NOMO-1 (cell line): ENCODE results near the gene AMOT.

Experiments
- DNase-seq, 2 experiments: peaks; one replicate each; lab custom pipeline; 2025; ENCODE audit not compliant: unreplicated experiment in 2 of 2; lab: John Stamatoyannopoulos, UW

Gene AMOT

DNA sequence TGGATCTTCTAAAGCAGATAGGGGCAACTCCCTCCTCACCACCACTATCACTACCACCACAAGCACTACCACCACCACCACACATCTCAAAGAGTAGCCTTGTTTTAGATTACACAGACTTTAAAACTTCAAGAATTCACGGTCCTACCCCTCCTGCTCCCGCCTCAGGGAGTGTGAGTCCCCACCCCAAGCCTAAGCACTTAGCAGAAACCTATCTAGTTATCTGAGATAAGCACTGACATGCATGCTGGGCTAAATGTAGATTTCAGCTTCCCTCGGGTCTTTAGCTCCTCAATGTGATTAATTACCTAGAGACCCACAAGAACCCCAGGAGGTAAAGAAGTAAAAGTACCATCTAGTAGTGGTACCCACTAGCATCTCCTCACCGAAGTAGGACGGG is 775 bp downstream of the AMOT start:
- no peak for DNase-seq

DNA sequence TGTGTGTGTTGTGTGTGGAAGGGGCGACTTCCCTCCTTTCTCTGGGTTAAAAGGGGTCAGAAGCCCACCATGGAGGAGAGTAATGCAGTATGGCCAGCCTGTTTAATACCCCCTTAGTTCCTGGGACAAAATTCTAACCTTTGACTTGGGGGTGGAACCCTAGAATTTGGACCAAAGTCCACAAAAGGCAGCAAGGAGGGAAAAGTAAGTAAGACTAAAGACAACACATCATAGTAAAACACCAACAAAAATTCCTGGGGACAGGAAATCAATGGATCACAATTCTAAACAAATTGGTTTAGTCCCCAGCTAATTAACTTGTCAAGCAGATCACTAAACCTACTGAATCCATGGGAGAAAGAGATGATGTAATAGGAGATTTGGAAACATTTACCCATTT is 3.1 kb downstream of the AMOT start:
- DNase-seq = no peak

DNA sequence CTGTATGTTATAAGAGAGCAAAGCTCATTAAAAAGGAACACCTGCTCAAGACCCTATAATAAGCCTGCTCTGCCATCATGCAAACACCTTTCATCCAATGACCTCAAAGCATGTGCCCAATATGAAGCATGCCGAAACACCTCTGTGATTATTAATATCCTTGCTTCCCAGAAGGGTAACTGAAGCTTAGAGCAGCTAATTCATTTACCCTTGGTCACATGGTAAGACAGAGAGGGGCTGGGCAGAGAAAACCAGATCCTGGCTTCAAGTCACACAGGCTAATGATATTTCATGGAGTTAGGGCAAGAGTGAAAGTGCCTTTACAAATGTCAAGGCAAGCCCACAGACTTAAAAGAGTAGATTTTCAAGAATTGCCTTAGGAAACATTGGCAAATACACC is 5.6 kb downstream of the AMOT start:
- no peak for DNase-seq

DNA sequence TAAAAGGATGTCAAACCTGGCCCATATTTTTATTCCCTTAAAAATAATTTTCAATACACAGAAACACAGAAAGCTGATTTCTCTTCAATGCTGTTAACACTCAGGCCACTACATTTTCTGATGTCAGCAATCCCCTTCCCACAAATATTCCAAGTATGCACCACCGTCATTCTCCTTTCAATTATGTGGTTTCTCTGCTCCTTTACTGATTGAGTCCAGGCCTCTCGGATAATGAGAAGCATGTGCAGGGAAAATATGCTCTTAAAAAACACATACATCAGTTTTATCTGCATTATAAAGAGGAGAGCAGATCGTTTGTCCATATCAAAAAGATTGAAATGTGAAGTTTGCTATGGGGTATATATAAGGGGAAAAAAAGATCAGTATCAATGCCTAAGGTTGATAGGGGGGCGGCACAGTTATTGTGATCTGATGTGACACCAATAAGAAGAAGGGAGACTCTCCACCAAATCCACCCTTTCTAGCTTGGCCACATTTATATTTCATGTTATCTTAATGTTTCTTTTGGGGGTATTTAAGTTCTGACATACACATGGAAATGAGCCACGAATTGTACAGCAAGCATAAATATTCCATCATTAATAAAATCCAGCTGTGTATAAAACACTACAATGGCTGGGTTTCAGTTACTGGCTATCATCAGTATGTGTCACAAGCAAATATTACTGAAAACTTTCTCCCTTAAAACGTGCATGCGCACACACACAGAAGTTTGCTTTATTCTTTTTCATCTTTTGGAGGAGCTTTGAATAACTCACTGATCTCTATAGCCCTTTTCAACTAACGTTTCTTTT is 6.4 kb downstream of the AMOT start:
- DNase-seq = no peak

DNA sequence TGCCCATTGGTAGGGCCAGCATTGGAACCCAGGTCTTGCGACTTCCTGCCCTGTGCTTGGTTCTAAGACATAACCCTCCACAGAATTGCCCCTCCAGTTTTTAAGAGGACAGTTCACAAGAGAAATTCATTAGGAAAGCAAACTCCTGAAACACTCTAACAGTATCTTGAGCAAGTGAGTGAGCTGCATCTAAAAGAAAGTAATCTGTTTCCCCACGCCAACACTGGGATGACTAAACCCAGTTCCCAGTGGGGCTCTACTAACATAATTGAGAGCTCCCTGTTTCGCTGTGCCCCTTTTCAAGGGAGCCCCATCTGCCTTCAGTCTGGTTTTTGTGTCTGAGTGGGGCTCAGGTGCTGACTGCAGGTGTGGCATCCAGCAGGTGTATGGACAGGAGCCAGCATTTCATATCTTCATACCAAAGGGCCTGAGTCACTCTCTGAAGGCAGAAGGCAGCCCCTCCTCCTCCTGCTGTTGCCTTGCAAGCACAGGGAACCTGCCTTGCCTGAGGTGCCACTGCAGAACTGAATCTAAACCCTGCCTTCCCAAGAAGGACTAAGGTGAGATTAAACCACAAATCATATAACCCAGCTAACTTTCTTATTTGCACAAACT is 8.0 kb downstream of the AMOT start:
- DNase-seq = no peak

DNA sequence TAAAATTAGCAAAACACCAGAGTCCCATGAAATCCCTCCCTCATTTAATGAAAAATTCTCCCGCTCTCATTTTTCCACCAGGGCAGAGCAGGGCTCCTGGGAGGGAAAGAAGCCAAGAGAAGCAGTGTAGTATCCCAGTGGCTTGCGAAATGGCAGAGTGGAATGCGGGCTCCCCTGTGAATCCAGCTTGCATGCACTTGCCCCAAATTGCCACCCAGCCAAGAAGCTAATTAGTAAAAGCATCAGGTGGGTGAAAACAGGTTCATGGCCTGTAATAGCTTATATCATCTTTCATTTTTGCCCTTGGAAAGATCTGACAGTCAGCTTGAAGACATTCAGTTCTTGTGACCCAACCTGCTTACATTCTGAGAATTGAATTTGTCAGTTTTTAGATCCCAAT is 10.1 kb downstream of the AMOT start:
- no peak for DNase-seq

DNA sequence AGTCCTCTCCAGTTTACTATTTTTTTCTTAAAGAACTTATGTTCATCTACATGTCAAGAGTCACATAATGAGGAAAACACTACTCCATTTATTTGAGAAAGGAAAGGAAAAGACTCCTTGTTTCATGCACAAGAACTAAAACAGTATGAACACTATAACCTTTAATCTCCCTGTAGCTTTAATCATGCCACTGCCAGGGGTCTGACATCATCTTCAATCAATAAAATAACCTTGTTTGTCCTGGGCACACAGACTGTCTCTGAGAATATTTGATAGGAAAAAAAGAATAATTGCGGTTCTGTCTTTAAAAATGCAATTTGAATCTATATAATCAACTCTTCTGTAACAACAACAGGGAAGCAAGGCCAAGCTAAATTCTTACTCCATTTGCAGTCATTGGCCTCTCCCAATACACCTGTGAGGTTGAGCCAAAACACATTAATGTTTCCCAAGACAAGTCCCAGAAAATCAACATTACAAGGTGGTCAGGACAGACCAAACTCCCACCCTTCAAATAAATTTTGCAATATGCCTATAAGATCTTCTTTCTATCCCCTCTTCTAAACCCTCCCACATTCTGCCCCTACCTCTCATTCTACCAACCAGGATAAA is 13.2 kb downstream of the AMOT start:
- DNase-seq = no peak

DNA sequence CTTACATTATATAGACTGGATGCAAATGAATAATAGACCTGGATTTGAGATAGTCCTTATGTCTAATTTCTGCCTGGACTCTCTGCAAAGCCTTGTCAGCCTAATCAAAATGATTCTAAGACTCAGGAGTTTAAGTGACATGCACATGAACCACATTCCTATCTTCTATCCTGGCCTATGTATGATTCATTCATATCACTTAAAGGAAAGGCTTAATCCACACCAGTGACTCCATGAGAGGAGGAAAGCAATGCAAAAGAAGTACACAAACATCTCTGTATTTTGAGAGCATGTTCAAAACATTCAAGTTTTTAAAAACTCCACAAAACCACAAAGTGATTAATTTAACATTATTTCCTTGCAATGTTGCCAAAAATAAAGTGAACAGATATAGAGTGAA is 14.6 kb downstream of the AMOT start:
- DNase-seq = no peak

DNA sequence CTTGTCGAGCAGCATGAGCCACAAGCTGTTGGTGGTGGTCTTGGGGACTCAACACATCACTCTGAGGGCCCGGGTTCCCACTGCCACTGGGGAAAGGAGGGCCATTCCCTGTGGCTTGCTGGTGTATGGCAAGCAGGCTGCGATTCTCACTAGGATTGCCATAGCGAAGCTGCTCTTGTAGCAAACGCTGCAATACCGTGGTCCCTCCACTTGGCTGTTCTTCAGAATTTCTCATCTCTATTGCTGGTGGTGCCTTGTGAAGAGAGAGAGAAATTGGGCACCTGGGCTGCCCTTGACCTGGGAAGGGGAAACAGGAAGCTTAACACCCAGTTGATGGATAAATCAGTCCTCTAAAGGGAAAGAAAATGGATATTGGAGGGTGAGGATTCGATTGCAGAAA is 17.7 kb downstream of the AMOT start:
- no peak for DNase-seq

DNA sequence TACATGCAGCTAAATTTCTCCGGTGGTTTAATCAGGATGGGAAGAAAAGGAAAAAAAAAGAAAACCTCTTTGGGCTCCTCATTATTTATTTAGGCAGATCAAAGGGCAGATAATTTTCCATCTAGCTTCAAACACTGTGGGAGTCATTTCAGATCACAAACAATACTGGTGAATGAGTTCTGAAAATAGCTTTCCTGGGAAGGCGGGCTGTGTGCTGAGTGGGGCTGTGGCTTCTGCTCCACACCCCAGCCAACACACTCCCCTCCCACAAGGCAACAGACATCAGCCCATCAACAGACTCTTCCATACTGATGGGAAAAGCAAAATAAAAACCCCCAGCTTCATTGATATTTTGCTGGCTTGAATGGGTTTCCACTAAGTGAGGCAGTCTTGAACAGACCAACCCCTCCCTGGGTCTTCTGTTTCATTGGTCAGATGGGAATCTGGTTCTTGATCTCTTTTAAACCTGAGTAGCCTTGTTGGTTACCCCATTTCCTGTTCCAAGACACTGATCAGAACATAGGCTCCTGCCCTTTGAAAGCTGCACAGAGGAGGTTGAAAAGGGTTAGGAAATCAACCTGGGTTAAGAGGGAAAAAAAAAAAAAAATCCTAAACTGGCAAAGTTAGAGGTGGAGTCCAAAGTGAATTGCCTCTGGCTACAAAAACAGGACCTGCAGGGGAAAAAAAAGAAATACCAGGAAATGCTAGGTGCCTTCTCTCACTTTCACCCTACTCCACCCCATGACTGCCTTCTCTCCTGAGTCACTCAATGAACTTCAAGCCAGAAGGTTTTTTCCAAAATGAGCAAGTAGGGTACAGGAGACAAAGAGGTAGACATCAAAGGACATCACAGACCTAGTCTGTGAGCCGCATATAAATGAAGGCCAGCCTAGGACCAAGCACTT is 20.0 kb downstream of the AMOT start:
- no peak for DNase-seq

DNA sequence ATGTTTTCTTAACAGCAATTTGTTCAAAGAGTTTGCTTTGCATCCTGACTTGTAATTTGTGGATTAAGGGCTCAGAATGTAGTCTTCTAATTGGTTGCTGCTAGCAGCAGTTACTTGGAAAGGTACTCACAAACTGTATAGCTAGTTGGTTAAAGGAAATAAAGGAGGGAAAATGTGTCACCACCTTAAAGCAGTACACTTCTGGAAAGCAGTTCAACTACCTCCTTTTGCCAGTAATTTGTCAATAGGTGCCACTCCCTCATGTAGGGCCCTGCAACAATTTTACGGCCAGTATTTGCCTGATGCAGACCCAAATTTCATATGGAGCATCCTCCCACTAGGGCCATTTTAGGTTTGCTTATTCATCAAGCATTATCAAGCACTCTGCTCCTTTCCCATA is 20.8 kb downstream of the AMOT start:
- DNase-seq = no peak

DNA sequence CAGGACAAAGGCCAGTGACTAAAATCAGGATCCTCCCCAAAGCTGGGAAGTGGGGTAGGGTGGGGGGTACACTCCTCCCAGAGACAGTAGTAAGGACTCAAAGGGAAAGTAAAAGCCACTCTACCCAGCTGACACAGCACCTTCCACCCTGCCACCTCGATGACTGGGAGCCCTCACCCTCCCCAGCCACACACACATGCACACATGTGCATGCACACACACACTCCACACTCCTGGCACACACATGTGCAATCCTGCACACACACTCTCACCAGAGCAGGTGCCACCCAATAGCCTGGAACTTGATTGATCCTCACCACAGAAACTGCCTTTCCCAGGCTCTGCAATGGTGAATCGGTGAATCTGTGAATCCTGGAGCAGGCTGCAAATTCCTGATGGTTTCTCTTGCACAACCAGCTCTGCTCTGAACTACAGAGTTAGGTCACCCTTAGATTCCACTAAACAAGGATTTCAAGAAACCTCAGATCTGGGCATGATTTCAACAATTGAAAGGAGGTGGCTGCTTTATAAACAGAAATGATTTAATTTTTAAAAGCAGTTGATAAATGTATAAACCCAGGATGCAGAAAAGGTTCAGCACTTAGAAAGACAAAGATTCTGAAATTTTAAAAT is 21.5 kb downstream of the AMOT start:
- no peak for DNase-seq

DNA sequence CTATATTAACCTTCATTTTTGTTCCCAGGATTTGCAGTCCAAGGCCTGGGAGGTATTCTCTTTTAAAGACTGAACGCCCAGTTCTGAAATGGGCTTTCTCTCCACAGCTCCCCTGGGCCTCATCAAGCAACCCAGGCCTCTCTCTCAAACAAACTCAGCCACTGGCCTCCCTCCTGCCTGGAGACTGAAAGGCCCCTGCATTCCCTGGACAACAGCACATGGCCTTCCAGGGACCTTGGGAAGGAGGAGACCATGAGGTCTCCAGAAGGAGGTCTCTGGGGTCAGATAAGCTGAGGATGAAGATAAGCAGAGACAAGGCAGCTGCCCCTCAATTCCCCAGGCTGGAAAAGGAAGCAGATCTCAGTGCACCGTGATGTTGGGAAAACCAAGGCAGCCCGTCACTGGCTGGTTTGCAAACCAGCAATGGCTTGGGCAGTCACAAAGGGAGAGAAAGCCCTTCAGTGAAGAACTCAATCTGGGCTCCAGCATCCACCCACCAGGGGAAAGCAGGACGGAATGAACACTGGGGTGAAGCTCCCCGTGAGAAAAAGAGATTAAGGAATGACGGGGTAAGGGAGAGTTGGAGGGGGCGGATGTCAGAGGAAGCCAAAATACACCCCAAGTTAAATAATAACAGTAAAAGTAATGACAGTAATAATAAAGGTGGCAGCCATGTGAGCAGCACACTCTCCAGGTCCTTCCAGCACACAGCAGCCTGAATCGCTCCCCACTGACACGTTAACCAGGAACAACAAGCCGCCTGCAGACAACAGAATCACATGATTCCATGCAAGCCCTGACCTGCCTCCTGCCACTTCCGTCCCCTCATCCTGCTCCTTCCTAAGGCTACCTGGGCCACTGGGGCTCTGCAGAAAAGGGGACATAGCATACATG is 22.3 kb downstream of the AMOT start:
- no peak for DNase-seq

DNA sequence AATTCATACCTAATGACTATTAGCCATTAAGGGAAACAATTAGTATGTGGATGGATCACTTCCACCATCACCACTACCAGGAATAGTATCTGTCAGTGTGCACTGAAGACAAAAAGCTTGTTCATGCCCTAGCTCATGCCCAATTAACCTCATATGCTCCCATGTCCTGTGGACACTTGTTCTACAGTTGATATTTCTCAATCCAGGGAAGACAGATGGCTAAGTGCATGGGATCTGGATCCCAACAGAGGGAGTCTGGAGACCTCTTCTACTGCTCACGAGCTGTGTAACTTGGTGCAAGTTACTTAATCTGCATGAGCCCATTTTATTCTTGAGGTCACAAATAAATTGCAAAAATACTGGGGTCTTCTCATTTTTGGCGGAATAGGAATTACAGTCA is 23.7 kb downstream of the AMOT start:
- no peak for DNase-seq

DNA sequence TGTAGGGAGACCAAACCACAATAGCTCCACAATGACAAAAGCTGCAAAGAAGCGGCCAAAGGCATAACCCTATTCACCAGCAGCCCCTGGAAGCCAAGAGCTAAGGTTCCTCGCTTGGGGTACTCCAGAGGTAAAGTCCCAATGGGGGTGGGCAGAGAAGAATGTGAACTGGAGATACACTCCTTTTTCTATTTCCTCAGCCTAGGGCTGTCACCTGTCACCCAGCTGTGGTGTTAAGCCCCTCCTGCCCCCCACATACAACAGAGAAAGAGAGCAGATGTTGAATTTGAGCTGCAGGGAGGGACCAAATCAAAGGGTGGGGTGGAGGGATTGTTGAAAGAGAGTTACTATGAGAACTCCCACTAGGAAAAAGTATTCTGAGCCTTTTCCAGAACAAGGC is 26.1 kb downstream of the AMOT start:
- DNase-seq = no peak

DNA sequence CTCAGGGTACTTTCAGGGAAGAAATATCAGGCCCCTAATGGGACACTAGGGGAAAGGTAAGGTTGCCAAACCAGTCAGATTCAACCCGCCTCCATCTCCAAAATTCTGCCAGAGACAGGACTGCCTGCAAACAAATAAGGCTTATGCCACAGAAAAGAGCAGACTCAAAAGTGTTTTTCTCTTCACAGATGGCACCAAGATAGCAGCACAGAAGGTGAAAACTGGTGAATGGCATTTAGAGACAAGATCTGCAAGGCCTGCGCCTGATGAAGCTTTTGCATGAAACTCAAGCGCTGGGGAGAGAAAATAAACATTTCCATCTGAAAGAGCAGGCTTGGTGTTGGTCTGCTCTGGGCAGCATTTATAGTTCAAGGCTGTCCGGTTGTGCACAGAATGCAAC is 27.9 kb downstream of the AMOT start:
- no peak for DNase-seq

DNA sequence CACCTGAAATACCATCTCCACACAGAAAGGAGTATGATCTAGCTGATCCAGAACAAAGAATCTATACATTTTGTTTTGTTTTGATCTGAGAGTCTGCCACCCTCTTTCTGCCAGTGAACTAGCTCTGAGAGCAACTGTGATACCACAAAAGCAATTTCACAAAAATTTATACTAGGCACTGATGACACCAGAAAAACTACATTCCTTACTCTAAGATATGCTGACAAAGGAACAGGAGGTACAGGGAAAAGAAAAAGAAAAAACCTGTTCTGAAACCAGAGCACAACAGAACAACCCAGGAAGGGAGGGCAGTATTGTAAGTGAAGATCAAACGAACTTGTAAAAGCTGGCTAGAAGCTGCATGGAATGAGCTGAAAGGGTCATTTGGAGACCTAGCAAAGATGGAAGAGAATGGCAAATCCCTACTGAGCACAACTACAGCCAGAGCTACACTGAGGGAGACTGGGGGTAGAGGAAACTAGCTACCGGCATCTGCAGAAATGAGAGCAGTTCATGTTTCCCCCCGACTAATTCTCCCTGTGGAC is 31.9 kb downstream of the AMOT start:
- no peak for DNase-seq

DNA sequence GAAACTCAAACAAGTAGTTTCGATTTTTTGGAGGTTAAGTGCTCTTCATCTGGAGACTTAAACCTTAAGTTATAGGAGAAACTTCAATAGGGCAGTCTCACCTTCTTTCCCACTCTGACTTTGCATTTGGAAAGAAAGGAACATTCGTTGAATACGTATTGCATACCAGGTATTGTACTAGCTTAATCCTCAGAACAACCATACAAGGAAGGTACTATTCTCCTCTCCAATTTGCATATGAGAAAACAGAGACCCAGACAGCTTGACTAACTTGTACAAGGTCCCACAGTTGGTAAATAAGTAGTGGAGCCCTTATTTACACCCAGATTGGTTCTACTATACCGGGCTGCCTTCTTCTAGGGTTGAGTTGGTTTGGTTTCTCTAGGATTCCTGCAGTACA is 32.6 kb downstream of the AMOT start:
- DNase-seq = no peak

DNA sequence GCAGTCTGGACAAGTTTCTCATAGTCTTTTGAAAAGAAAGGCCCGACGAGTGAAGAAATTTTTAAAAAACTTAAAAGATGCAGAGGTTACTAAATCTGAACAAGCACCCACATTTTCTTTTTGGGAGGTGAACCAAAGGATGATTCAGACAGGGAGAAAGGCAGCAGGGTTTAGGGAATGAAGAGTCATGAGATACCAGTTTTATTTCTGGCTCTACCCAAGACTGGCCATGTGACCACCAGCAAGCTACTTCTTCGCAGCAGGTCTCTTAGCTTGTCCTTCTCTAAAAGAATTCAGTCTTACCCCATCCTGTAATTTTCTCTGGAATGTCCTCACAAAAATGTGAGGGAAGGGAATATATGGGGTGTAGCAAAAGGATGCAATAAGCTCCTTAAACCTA is 37.6 kb downstream of the AMOT start:
- DNase-seq = no peak

DNA sequence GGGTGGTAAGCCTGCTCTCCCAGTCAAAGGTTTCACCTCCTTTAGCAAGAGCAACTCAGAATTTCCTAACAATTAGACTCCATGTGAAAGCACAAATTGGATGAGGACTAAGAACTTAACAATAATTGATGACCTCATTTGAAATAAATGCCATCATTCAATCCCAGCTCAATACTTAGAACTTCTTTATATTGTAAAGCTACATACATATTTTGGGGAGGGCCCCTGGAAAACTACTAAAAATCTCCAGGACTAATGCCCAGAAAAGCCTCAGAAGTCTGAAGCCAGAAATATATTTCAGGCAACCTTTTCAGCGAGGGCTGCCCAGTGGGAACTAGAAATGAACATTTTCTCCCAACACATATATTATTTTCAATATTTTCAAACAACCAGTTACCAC is 38.1 kb downstream of the AMOT start:
- DNase-seq = no peak
